ENCODE results near the gene THUMPD2. TPM values are rescaled to one million over a fixed set of nuclear protein-coding genes. Genes with fewer than 3 reads are reported as not detected.

Gene THUMPD2
- total and polyA plus RNA-seq, 7 donors = 4.2 to 15.5 (median 9.0) TPM

DNA sequence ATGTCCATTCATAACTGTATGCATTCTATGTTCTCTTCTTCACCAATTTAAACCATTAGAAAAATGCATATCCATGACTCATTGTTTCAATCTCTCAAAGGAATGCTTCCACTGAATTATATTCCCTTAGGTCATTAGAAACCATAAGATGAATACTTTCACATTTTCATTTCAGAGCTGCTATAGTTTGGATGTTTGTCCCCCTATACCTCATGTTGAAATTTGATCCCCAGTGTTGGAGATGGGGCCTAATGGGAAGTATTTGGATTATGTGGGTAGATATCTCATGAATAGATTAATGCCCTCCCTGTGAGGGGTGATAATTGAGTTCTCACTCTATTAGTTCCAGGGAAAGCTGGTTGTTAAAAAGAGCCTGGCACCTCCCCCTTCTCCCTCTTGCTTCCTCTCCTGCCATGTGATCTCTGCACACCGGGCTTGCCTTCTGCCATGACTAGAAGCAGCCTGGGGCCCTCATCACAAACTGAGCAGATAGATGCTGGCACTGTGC is 35.7 kb downstream of the THUMPD2 start:
- DNase-seq = no peak
- Histone ChIP-seq H3K27ac (no peak overlapping the region), H3K27me3 (no peaks in the 10 kb centered on the region), H3K9me3 (no peaks in the 10 kb centered on the region), H3K4me3 (no peak overlapping the region), H3K36me3 (peaks cover 0 to 56% (median under 1%) of the 10 kb centered on the region in 4 donors), H3K4me1 (no peaks in the 10 kb centered on the region)
- TF ChIP-seq POLR2AphosphoS5 (IDR thresholded peaks at IDR 0.05) = no peak
- TF ChIP-seq, protein P1, sequence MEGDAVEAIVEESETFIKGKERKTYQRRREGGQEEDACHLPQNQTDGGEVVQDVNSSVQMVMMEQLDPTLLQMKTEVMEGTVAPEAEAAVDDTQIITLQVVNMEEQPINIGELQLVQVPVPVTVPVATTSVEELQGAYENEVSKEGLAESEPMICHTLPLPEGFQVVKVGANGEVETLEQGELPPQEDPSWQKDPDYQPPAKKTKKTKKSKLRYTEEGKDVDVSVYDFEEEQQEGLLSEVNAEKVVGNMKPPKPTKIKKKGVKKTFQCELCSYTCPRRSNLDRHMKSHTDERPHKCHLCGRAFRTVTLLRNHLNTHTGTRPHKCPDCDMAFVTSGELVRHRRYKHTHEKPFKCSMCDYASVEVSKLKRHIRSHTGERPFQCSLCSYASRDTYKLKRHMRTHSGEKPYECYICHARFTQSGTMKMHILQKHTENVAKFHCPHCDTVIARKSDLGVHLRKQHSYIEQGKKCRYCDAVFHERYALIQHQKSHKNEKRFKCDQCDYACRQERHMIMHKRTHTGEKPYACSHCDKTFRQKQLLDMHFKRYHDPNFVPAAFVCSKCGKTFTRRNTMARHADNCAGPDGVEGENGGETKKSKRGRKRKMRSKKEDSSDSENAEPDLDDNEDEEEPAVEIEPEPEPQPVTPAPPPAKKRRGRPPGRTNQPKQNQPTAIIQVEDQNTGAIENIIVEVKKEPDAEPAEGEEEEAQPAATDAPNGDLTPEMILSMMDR (IDR thresholded peaks at IDR 0.05) = no peak
- TF ChIP-seq EP300 (IDR thresholded peaks at IDR 0.05) = no peak
- no peak for TF ChIP-seq POLR2A (IDR thresholded peaks at IDR 0.05)
- WGBS, 2 donors = 68 to 95% methylated on average over 1 of the region's 1 CpG
- intact Hi-C loops (cut with DNase I) = no loop called here

- 96 to 100% methylated on average over 1 of the region's 1 CpG for WGBS, 2 donors
- Histone ChIP-seq H3K27me3 (no peaks in the 10 kb centered on the region), H3K9me3 (no peaks in the 10 kb centered on the region), H3K4me3 (no peak overlapping the region), H3K36me3 (peaks cover 0 to 60% (median under 1%) of the 10 kb centered on the region in 4 donors), H3K4me1 (no peaks in the 10 kb centered on the region), H3K27ac (no peak overlapping the region)
- intact Hi-C loops (cut with DNase I) = no loop called here
- no peak for TF ChIP-seq POLR2AphosphoS5 (IDR thresholded peaks at IDR 0.05)
- no peak for TF ChIP-seq EP300 (IDR thresholded peaks at IDR 0.05)
- TF ChIP-seq, protein P1 (IDR thresholded peaks at IDR 0.05) = no peak
- TF ChIP-seq POLR2A (IDR thresholded peaks at IDR 0.05) = no peak
- no peak for DNase-seq
These were observed 37.2 kb downstream of the THUMPD2 start for GRCh38 chr2:39741871-39742270.

- Histone ChIP-seq H3K4me3 (no peak overlapping the region), H3K36me3 (peaks cover 0 to 84% (median 3%) of the 10 kb centered on the region in 4 donors), H3K4me1 (no peaks in the 10 kb centered on the region), H3K9me3 (no peaks in the 10 kb centered on the region), H3K27me3 (no peaks in the 10 kb centered on the region), H3K27ac (no peak overlapping the region)
- TF ChIP-seq POLR2A (IDR thresholded peaks at IDR 0.05) = no peak
- 59 to 70% methylated on average over 5 of the region's 5 CpGs for WGBS, 2 donors
- DNase-seq = no peak
- intact Hi-C loops (cut with DNase I) = no loop called here
These were observed 39.7 kb downstream of the THUMPD2 start for GRCh38 chr2:39739386-39739785.

- 90 to 94% methylated on average over 2 of the region's 2 CpGs for whole genome bisulfite sequencing, 2 donors
- no peak for TF ChIP-seq EP300 (IDR thresholded peaks at IDR 0.05)
- no peak for TF ChIP-seq POLR2A (IDR thresholded peaks at IDR 0.05)
- TF ChIP-seq POLR2AphosphoS5 (IDR thresholded peaks at IDR 0.05) = no peak
- Histone ChIP-seq H3K36me3 (peaks cover 0 to 80% (median 3%) of the 10 kb centered on the region in 4 donors), H3K4me3 (no peak overlapping the region), H3K27ac (no peak overlapping the region), H3K4me1 (no peaks in the 10 kb centered on the region), H3K9me3 (no peaks in the 10 kb centered on the region), H3K27me3 (no peaks in the 10 kb centered on the region)
- DNase-seq = no peak
- intact Hi-C loops (cut with DNase I) = no loop called here
These were observed 40.1 kb downstream of the THUMPD2 start for GRCh38 chr2:39738936-39739335.

GRCh38 chr2:39737661-39738060 is 41.4 kb downstream of the THUMPD2 start:
- no peaks in the 10 kb centered on the region for H3K9me3 ChIP-seq
- H3K4me1 ChIP-seq = no peaks in the 10 kb centered on the region
- 85 to 88% methylated on average over 8 of the region's 8 CpGs for WGBS, 2 donors
- H3K36me3 ChIP-seq = peaks cover 0 to 76% (median 6%) of the 10 kb centered on the region in 4 donors
- H3K27me3 ChIP-seq = no peaks in the 10 kb centered on the region
- H3K27ac ChIP-seq = no peak overlapping the region
- peak; percentile 66 for DNase-seq
- TF ChIP-seq, protein P1 (IDR thresholded peaks at IDR 0.05) = no peak
- TF ChIP-seq POLR2A (IDR thresholded peaks at IDR 0.05) = no peak
- TF ChIP-seq EP300 (IDR thresholded peaks at IDR 0.05) = no peak
- H3K4me3 ChIP-seq = no peak overlapping the region
- intact Hi-C loops (cut with DNase I) = no loop called here

GRCh38 chr2:39736640-39737039 is 42.4 kb downstream of the THUMPD2 start:
- peaks cover 0 to 68% (median 6%) of the 10 kb centered on the region in 4 donors for H3K36me3 ChIP-seq
- TF ChIP-seq, protein P1 (IDR thresholded peaks at IDR 0.05) = no peak
- TF ChIP-seq POLR2A (IDR thresholded peaks at IDR 0.05) = no peak
- TF ChIP-seq EP300 (IDR thresholded peaks at IDR 0.05) = no peak
- no peak for TF ChIP-seq POLR2AphosphoS5 (IDR thresholded peaks at IDR 0.05)
- intact Hi-C loops (cut with DNase I) = no loop called here
- DNase-seq = no peak
- H3K9me3 ChIP-seq = no peaks in the 10 kb centered on the region
- 84 to 90% methylated on average over 6 of the region's 6 CpGs for WGBS, 2 donors
- no peaks in the 10 kb centered on the region for H3K27me3 ChIP-seq
- no peaks in the 10 kb centered on the region for H3K4me1 ChIP-seq
- no peak overlapping the region for H3K27ac ChIP-seq
- no peak overlapping the region for H3K4me3 ChIP-seq

Measured in sigmoid colon (tissue), 7 donors.